Cardiac muscle cell (in vitro differentiated cells and primary cell): ENCODE measurements around the gene PTPRQ. TPM values are rescaled to one million over a fixed set of nuclear protein-coding genes. Genes with fewer than 3 reads are reported as not detected.
A peak's percentile ranks its signal among the peaks of the same experiment; 100 is the strongest.

ENCODE experiments used
- DNase-seq, 2 donors: peaks; one replicate each; pipeline versions ENCODE4 v3.0.0 to v3.0.0-alpha.2; 2010 to 2017; ENCODE audit warnings: low read depth in 1 of 2, low spot score in 1 of 2
- H3K27ac ChIP-seq: fragments of 200-600 bp; sonication (generic); 2 replicates; pipeline ENCODE4 v1.5.1; 2016
- H3K27me3 ChIP-seq: fragments of 200-600 bp; sonication (generic); 2 replicates; pipeline ENCODE4 v1.6.0; 2016; ENCODE audit warnings: control low read depth
- H3K36me3 ChIP-seq: fragments of 200-600 bp; sonication (generic); 2 replicates; pipeline ENCODE4 v1.5.1; 2016; ENCODE audit warnings: control low read depth
- H3K4me1 ChIP-seq: fragments of 200-600 bp; sonication (generic); 2 replicates; pipeline ENCODE4 v1.8.1; 2017; ENCODE audit warnings: low read depth, mild to moderate bottlenecking, mixed run types
- H3K4me3 ChIP-seq: fragments of 200-600 bp; sonication (generic); 2 replicates; pipeline ENCODE4 v1.5.1; 2016; ENCODE audit warnings: mild to moderate bottlenecking
- H3K9me3 ChIP-seq: fragments of 200-600 bp; sonication (generic); 2 replicates; pipeline ENCODE4 v1.5.1; 2017; ENCODE audit warnings: low read depth, mild to moderate bottlenecking, control low read depth
- polyA plus RNA-seq: library from polyadenylated mRNA; unstranded; fragments of >200 nt; fragmentation: Nextera tagmentation; extraction: Ambion mirVana; gene quantifications from 2 replicates; pipeline ENCODE4 v1.2.1, GENCODE V29; 2016
- total RNA-seq: library from RNA; depleted of rRNA; stranded (reverse); fragments of >200 nt; gene quantifications from 2 replicates; pipeline ENCODE4 v1.2.3, GENCODE V29; 2016
- TF ChIP-seq, protein P1 (sequence below): IDR thresholded peaks from 2 replicates; pipeline ENCODE4 v1.5.1; 2012; ENCODE audit warnings: low read depth, mild to moderate bottlenecking, low read length

The PTPRQ gene
- total and polyA plus RNA-seq, 2 experiments from 2014 or later = 0.01 to 0.69 TPM

DNA sequence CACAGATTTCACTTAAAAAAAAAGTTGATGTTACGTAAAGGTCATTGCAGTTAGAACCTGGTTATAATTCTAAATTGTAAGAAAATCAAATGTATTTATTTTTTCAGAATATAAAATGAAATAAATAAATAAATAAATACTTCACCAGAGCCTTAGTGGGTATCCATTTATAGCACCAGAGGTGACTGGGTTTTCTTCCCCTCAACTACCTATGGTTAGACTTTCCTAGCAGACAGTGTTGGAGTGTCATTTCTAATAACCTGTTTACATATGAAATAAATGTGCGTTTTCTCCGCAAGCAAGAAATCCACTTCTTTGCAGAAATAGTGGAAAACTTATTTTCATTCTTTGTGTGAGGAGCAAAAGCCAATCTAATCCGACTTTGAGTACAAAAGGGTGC is 269.4 kb downstream of the PTPRQ start:
- Histone ChIP-seq H3K36me3 (no peaks in the 10 kb centered on the region), H3K27ac (no peak overlapping the region), H3K9me3 (no peaks in the 10 kb centered on the region), H3K27me3 (peaks cover 41% of the 10 kb centered on the region), H3K4me1 (no peaks in the 10 kb centered on the region), H3K4me3 (no peak overlapping the region)
- TF ChIP-seq, protein P1, sequence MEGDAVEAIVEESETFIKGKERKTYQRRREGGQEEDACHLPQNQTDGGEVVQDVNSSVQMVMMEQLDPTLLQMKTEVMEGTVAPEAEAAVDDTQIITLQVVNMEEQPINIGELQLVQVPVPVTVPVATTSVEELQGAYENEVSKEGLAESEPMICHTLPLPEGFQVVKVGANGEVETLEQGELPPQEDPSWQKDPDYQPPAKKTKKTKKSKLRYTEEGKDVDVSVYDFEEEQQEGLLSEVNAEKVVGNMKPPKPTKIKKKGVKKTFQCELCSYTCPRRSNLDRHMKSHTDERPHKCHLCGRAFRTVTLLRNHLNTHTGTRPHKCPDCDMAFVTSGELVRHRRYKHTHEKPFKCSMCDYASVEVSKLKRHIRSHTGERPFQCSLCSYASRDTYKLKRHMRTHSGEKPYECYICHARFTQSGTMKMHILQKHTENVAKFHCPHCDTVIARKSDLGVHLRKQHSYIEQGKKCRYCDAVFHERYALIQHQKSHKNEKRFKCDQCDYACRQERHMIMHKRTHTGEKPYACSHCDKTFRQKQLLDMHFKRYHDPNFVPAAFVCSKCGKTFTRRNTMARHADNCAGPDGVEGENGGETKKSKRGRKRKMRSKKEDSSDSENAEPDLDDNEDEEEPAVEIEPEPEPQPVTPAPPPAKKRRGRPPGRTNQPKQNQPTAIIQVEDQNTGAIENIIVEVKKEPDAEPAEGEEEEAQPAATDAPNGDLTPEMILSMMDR = no peak
- no peak for DNase-seq

DNA sequence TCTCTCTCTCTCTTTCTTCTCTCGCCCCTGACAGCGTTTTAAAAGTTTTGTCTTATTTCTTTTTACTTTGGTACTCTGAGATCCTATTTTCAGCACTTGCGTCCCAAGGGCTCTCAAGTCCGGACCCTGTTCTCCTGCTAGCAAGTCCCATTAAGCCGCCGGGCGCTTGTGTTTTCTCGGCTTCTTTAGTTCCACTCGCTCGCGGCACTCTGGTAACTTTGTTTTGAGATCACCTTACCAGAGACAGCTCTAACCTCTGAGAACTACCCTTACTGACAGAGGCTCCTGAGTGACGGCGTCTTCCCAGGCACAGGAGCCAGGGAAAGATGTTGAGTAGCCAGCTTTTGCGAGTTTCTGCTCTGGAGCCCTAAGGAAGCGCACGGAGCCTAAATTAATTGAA is 270.0 kb downstream of the PTPRQ start:
- TF ChIP-seq, protein P1 = no peak
- DNase-seq = peak; percentile 32 to 60
- Histone ChIP-seq H3K36me3 (no peaks in the 10 kb centered on the region), H3K4me3 (no peak overlapping the region), H3K4me1 (no peaks in the 10 kb centered on the region), H3K27me3 (peaks cover 35% of the 10 kb centered on the region), H3K9me3 (no peaks in the 10 kb centered on the region), H3K27ac (no peak overlapping the region)

DNA sequence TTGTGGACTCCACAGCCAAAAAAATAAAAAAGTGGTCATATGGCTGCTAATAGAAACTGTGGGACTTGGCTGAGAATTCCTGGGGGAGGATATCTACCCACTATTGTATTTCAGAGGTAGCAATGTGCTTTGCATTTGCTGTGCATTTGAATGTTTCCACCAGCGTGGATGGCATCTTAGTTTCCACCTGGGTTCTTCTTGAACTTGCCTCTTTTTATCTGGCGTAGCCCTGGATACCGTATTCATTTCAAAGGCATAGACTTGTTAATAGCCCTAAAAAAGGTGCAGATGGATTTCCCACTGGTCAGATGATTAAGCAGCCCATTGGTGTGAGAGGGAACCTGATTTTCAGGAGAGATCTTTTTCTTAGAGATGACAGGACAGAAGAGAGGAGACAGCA is 270.8 kb downstream of the PTPRQ start:
- TF ChIP-seq, protein P1 = no peak
- Histone ChIP-seq H3K27ac (no peak overlapping the region), H3K4me3 (no peak overlapping the region), H3K27me3 (peaks cover 27% of the 10 kb centered on the region), H3K9me3 (no peaks in the 10 kb centered on the region), H3K4me1 (no peaks in the 10 kb centered on the region), H3K36me3 (no peaks in the 10 kb centered on the region)
- no peak for DNase-seq

DNA sequence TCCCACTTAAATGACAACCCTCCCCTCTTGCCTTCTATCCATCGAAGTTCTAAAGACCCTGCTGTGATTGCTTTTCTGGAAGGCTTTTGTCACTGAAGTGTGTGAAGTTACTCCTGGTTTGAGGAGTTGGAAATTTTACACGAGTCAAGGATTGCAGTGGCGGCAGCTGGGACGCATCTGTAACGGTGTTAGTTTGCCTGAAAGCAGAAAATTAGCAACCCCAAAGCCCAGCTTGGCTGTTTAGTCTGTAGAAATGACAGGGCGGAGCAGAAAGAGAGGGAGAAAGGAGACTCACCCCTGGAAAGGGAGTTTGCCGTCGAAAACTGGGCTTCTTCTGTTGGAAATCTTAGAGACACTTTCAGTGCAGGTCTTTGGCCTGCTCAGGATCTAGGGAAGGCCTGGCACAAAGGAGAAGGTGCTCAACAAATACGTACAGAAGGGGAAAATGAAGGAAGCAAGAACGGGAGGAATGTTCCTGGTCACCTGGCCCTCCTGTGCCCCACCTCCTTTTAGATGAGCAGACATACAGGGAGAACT is 271.7 kb downstream of the PTPRQ start:
- DNase-seq = no peak
- Histone ChIP-seq H3K4me1 (no peaks in the 10 kb centered on the region), H3K36me3 (no peaks in the 10 kb centered on the region), H3K4me3 (no peak overlapping the region), H3K27me3 (peaks cover 18% of the 10 kb centered on the region), H3K9me3 (no peaks in the 10 kb centered on the region), H3K27ac (no peak overlapping the region)
- TF ChIP-seq, protein P1 = no peak

DNA sequence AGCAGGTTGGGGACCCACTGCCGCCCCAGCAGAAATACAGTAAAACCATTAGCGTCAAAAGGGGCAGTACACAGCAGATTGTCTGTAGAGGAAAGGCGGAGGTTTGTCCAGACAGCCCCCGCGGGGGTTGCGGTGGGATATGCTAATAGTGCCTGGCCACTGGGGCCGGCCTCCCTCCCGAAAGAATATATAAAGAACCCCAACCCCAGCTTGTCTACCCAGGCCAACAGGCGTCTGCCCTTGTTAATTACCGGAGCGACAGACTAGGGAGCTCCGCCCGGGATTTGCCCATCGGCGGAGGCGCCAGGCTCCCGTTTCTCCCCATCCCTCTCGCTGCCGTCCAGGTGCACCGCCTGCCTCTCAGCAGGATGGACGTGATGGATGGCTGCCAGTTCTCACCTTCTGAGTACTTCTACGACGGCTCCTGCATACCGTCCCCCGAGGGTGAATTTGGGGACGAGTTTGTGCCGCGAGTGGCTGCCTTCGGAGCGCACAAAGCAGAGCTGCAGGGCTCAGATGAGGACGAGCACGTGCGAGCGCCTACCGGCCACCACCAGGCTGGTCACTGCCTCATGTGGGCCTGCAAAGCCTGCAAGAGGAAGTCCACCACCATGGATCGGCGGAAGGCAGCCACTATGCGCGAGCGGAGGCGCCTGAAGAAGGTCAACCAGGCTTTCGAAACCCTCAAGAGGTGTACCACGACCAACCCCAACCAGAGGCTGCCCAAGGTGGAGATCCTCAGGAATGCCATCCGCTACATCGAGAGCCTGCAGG is 272.8 kb downstream of the PTPRQ start, which contains the start of gene MYF5:
TSS of gene MYF5 (plus strand) at position 217 of the 774 bp plus-strand sequence. CDS start at position 369, 152 bp downstream.
- Histone ChIP-seq H3K4me3 (no peak within 1 kb of the TSS), H3K36me3 (no peaks in the 10 kb centered on the region), H3K4me1 (no peaks in the 10 kb centered on the region), H3K9me3 (no peaks in the 10 kb centered on the region), H3K27me3 (peaks cover 9% of the 10 kb centered on the region), H3K27ac (no peak within 1 kb of the TSS)
- DNase-seq = no peak
- TF ChIP-seq, protein P1 = no peak
